Natural killer cell (primary cell): ENCODE data around the gene RAB11FIP3. TPM values are rescaled to one million over a fixed set of nuclear protein-coding genes. Genes with fewer than 3 reads are reported as not detected.

ENCODE experiments used
- ATAC-seq, 3 donors: fragments of 150-1000 bp in 2 of 3; fragments of 200-7000 bp in 1 of 3; cut with Tn5 transposase; 1 replicate in 1 of 3; 2 replicates in 2 of 3; pipeline ENCODE4 v1.10.0; 2021; ENCODE audit warnings: mild to moderate bottlenecking in 2 of 3, moderate library complexity in 2 of 3
- DNase-seq, 2 donors: peaks; one replicate each; pipeline versions ENCODE4 v3.0.0 to v3.0.0-alpha.2; 2013 to 2021; ENCODE audit warnings: mixed read lengths in 1 of 2
- H3K27ac ChIP-seq: one replicate; pipeline ENCODE4 v1.5.1; 2013; ENCODE audit warnings: mild to moderate bottlenecking, low read length
- H3K27me3 ChIP-seq: one replicate; pipeline ENCODE4 v1.6.1; 2013; ENCODE audit warnings: low read length; ENCODE audit not compliant: control insufficient read depth, insufficient read depth
- H3K36me3 ChIP-seq: one replicate; pipeline ENCODE4 v1.6.1; 2013; ENCODE audit warnings: low read length; ENCODE audit not compliant: control insufficient read depth, insufficient read depth
- H3K4me1 ChIP-seq: one replicate; pipeline ENCODE4 v1.6.1; 2013; ENCODE audit warnings: low read length; ENCODE audit not compliant: control insufficient read depth, insufficient read depth
- H3K4me3 ChIP-seq: one replicate; pipeline ENCODE4 v1.5.1; 2013; ENCODE audit warnings: low read length
- H3K9me3 ChIP-seq: one replicate; pipeline ENCODE4 v1.6.1; 2013; ENCODE audit warnings: low read length; ENCODE audit not compliant: control insufficient read depth, insufficient read depth
- H3K27ac Mint-ChIP-seq, 2 donors: one replicate each; pipeline ENCODE4 v1.8.0; 2022; ENCODE audit warnings: mild to moderate bottlenecking in 2 of 2, mixed read lengths in 2 of 2, moderate library complexity in 1 of 2
- H3K27me3 Mint-ChIP-seq, 2 donors: one replicate each; pipeline ENCODE4 v1.8.0; 2022; ENCODE audit warnings: low read depth in 2 of 2, mixed read lengths in 2 of 2
- H3K36me3 Mint-ChIP-seq: one replicate; pipeline ENCODE4 v1.8.0; 2022; ENCODE audit warnings: mixed read lengths
- H3K4me1 Mint-ChIP-seq, 2 donors: one replicate each; pipeline ENCODE4 v1.8.0; 2022; ENCODE audit warnings: mixed read lengths in 2 of 2
- H3K4me3 Mint-ChIP-seq: one replicate; pipeline ENCODE4 v1.8.0; 2022; ENCODE audit warnings: mild to moderate bottlenecking, moderate library complexity, mixed read lengths
- H3K9me3 Mint-ChIP-seq, 2 donors: one replicate each; pipeline ENCODE4 v1.8.0; 2022; ENCODE audit warnings: mixed read lengths in 2 of 2
- CTCF ChIP-seq: fragments of 200-600 bp; IDR thresholded peaks from one replicate; pipeline ENCODE4 v1.8.0; 2022; ENCODE audit warnings: antibody characterized with exemption
- WGBS: methylation state at CpG from one replicate; pipeline ENCODE4 v1.1.7; 2013; ENCODE audit warnings: missing lambda C conversion rate; ENCODE audit not compliant: insufficient coverage; 5-methylcytosine and 5-hydroxymethylcytosine counted together
- intact Hi-C: fragments of 100-400 bp; cut with micrococcal nuclease; formaldehyde crosslinking; loops from one replicate; pipeline ENCODE4 v1.14.2; 2022
- total RNA-seq, 4 donors: library from RNA; stranded (reverse); fragments of 120-200 nt in 1 of 4; gene quantifications; one replicate each; pipeline versions ENCODE4 v1.2.3 to v1.2.4, GENCODE V29; 2013 to 2022

Gene RAB11FIP3
- total RNA-seq, 3 donors from 2014 or later (not counting 1 experiment from before 2014, with no cell fraction given) = 51.0 to 61.2 (median 55.3) TPM

GRCh38 chr16:405548-406506 lies 19.6 kb upstream of the RAB11FIP3 start:
- no peak overlapping the region for H3K27ac ChIP-seq
- H3K9me3 Mint-ChIP-seq = no peaks in the 10 kb centered on the region
- H3K36me3 Mint-ChIP-seq = no peaks in the 10 kb centered on the region
- H3K4me1 ChIP-seq = peaks cover 11% of the 10 kb centered on the region
- H3K9me3 ChIP-seq = no peaks in the 10 kb centered on the region
- ATAC-seq (no peak), DNase-seq (no peak)
- no peak for TF ChIP-seq CTCF
- H3K36me3 ChIP-seq = no peaks in the 10 kb centered on the region
- H3K4me1 Mint-ChIP-seq = peaks cover under 1 to 1% of the 10 kb centered on the region in 2 donors
- H3K27me3 ChIP-seq = no peaks in the 10 kb centered on the region
- H3K4me3 Mint-ChIP-seq = no peak overlapping the region
- no peak overlapping the region for H3K27ac Mint-ChIP-seq
- intact Hi-C loops = no loop called here
- no peaks in the 10 kb centered on the region for H3K27me3 Mint-ChIP-seq
- 91% methylated on average over 27 of the region's 27 CpGs for WGBS
- H3K4me3 ChIP-seq = no peak overlapping the region

- Mint-ChIP-seq H3K27me3 (no peaks in the 10 kb centered on the region), H3K4me3 (no peak overlapping the region), H3K27ac (no peak overlapping the region), H3K4me1 (no peaks in the 10 kb centered on the region), H3K36me3 (no peaks in the 10 kb centered on the region), H3K9me3 (no peaks in the 10 kb centered on the region)
- Histone ChIP-seq H3K4me3 (no peak overlapping the region), H3K27me3 (no peaks in the 10 kb centered on the region), H3K36me3 (no peaks in the 10 kb centered on the region), H3K4me1 (peaks cover 3% of the 10 kb centered on the region), H3K27ac (no peak overlapping the region), H3K9me3 (no peaks in the 10 kb centered on the region)
- DNase-seq (no peak), ATAC-seq (no peak)
- intact Hi-C loops = no loop called here
- 94% methylated on average over 16 of the region's 16 CpGs for WGBS
- TF ChIP-seq CTCF = no peak
Measured at GRCh38 chr16:407253-407652, 18.2 kb upstream of the RAB11FIP3 start.

GRCh38 chr16:410516-411178 lies 14.8 kb upstream of the RAB11FIP3 start:
- Mint-ChIP-seq H3K27me3 (no peaks in the 10 kb centered on the region), H3K36me3 (no peaks in the 10 kb centered on the region), H3K4me3 (no peak overlapping the region), H3K4me1 (no peaks in the 10 kb centered on the region), H3K27ac (no peak overlapping the region), H3K9me3 (no peaks in the 10 kb centered on the region)
- Histone ChIP-seq H3K9me3 (no peaks in the 10 kb centered on the region), H3K4me3 (no peak overlapping the region), H3K27me3 (no peaks in the 10 kb centered on the region), H3K36me3 (no peaks in the 10 kb centered on the region), H3K4me1 (no peaks in the 10 kb centered on the region), H3K27ac (no peak overlapping the region)
- WGBS = 94% methylated on average over 36 of the region's 36 CpGs
- DNase-seq = no peak
- intact Hi-C loops = no loop called here
- no peak for TF ChIP-seq CTCF
- ATAC-seq = no peak
